Esophagus squamous epithelium (tissue), 4 donors: ENCODE data around the gene FAM222A.

Source experiments
- POLR2A ChIP-seq, 4 donors: fragments of 450-650 bp; IDR thresholded peaks; one replicate each; pipeline ENCODE4 v1.6.1; 2017; ENCODE audit warnings: antibody characterized with exemption in 4 of 4, mild to moderate bottlenecking in 4 of 4, moderate library complexity in 3 of 4
- TF ChIP-seq, protein P1 (sequence below), 6 experiments: fragments of 450-650 bp in 4 of 6; fragments of 200-600 bp in 2 of 6; sonication (generic) in 2 of 6; IDR thresholded peaks; one replicate each; pipeline ENCODE4 v1.5.1; 2016 to 2019; ENCODE audit warnings: antibody characterized with exemption in 6 of 6, mild to moderate bottlenecking in 4 of 6, moderate library complexity in 4 of 6

GRCh38 chr12:109705291-109705690, 8.3 kb upstream of the FAM222A start:
- TF ChIP-seq, protein P1, sequence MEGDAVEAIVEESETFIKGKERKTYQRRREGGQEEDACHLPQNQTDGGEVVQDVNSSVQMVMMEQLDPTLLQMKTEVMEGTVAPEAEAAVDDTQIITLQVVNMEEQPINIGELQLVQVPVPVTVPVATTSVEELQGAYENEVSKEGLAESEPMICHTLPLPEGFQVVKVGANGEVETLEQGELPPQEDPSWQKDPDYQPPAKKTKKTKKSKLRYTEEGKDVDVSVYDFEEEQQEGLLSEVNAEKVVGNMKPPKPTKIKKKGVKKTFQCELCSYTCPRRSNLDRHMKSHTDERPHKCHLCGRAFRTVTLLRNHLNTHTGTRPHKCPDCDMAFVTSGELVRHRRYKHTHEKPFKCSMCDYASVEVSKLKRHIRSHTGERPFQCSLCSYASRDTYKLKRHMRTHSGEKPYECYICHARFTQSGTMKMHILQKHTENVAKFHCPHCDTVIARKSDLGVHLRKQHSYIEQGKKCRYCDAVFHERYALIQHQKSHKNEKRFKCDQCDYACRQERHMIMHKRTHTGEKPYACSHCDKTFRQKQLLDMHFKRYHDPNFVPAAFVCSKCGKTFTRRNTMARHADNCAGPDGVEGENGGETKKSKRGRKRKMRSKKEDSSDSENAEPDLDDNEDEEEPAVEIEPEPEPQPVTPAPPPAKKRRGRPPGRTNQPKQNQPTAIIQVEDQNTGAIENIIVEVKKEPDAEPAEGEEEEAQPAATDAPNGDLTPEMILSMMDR (IDR thresholded peaks at IDR 0.05) = no peak
- TF ChIP-seq POLR2A (IDR thresholded peaks at IDR 0.05) = no peak
